Stimulated activated CD8-positive, alpha-beta memory T cell treated with anti-CD3 and anti-CD28 coated beads, Interleukin-15, amount 100 ng/mL, for 1 hour (primary cell): ENCODE measurements around the gene SETMAR.
"Not testable (repeated sequence)": the region's sequence is repeated elsewhere in the genome, so short reads cannot be mapped to it uniquely, and the experiment has no call there.

Source experiments
- DNase-seq: peaks from one replicate; pipeline ENCODE4 v3.0.0-alpha.2; 2020; ENCODE audit warnings: low read depth

Gene SETMAR

DNA sequence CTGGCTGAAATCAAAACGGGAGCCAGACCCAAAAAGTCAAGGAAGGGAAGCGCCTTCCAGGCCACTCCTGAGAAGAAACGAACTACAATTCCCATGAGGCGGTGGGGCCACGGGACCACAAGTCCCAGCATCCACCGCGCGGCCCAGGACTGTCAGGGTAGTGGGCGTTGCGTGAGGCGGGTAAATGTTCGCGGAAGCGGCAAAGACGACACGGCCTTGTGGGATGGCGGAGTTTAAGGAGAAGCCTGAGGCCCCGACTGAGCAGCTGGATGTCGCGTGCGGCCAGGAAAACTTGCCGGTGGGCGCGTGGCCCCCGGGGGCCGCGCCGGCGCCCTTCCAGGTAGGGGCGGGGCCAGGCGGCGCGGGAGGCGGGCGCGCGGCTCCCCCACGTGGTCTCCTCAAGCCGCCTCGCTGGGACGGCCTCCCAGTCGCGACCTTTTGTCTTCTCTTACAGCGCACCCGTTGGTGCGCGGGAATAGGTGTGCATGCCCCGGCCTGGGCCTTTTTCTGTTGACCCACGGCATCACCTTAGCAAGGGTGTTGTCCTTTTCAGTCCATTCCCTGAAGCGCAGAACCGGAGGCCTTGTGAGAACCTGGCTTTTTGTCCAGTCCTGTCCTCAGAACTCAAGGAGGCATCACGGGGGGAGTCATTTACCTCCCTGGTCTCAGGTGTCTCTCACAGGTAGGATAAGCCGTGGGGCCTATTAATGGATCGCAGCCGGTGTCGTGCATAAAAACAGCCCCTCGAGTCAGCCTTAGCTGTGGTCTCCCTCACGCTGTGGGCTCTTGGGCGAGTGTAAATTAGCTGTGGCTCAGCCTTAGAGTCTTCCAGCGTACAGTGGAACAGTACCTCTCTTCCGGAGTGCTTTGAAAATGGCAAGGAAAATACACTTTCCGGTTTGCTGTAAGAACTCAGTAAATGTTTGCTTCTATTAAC, at the start of gene SETMAR:
SETMAR (plus strand) TSS at position 183 of the 937 bp plus-strand sequence; CDS start at position 185, 2 bp downstream.
- peak; percentile 60 for DNase-seq

DNA sequence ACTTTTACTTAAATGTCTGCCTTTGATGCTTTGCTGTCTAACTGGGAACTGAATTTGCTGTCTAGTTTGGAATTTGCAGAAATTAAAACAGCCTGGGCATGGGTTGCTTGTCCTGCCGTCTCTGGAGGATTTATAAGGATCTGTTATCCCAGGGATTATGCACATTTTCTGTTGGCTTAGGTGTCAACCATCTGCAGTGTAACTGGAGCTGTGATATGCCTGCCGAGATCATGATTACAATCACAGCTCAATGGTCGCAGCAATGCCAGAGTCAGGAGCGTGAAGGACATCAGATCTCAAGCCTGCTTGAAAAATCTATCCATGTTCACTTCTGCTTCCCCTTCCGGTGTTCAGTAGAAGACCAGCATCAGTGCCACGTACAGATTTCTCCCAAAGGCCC, 41.8 kb upstream of the SETMAR start:
- no peak for DNase-seq

DNA sequence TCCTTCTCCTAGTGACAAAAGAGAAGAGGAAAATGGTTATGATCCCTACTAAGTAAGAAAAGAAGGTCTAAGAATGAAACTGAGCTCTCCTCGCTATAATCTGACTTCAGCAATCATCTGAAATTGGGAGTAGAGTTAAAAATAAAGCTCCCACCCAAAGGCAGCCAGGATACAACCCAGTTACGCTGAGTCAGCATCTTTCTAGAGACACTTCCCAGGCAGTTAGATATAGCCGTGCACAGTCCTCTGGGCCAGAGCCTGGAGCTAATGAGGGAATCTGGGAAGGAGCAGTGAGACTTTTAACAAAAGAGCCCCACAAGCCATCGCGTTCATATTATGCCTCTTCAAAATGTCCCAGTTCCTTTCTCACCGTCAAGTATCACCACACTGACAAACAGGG, 39.1 kb upstream of the SETMAR start:
- no peak for DNase-seq

DNA sequence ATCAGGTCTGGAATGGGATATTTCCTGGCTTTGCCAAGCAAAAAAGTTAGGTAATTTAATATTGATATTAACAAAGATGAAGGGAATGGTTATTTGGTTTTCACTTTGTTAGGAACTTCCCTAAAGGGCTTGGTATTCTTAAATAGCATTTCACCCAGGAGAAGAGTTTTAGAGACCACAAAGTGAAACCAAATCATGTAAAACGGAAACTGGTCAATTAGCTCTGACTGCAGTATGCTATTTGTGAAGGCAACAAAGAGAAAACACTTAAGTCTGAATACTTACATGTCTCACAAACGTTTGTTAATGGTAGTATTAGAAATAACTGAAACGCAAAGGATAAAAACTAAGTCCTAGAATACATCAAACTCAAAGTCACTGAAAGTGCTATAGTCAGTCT, 32.4 kb upstream of the SETMAR start:
- DNase-seq = no peak

DNA sequence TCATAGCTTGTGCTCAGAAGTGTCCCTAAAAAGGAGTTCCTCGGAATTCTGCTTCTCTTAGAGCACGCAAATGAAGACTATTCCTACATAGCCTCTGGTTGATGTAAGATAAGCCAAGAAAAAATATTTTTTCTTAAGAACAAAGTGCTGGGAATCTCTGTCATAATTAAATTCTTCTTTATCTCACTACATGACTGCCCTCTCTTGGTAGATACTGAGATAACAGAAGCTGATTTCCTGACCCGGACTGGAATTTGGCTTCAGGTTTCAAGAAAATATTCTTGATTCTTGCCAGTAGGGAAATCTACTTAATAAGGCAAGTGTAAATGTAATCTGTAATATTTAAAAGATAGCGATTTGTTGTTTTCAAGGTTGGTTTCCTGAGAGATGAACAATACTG, 31.3 kb upstream of the SETMAR start:
- no peak for DNase-seq

DNA sequence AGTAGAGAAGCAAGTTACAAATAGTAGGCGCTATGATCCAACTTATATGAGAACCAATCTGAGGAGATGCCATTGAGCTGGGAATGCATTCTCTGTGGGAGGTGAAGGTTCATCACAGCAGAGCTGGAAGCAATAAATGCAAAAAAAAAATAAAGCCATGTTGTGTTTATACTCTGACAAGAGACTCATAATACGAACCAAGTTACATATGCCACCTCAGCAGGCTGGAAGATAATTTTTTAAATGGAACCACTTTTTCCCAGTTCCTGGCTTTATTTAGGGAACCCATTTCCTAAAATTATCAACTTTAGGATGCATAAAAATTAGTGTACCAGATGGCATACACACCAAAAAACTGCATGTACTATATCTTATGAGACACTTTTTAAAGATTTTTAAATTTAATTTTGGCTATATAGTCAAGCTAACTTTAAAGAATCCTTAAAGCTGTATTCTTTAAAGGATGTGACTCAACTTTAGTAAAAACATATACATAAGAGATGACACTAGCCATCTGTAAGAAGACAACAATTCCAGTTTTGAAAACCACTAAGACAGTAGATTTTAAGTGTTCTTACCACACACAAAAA, 23.6 kb upstream of the SETMAR start:
- no peak for DNase-seq

DNA sequence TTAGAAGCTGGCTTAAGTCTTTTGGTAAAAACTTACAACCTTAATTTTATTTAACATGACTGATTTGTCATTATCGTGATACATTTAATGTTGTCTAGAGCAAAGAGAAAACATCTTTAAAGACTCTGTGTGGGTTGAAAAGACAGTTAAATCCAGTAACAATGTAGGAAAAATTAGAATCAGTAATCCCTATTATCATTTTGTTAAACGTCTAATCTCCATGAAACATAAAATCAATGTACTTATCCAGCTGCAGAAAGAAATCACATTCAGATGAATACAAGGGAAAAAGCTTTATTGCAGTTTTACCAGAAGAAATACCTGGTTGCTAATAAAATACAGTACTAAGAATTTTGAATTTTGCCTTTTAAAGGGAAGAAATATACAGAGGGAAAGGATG, 21.2 kb upstream of the SETMAR start:
- DNase-seq = no peak

DNA sequence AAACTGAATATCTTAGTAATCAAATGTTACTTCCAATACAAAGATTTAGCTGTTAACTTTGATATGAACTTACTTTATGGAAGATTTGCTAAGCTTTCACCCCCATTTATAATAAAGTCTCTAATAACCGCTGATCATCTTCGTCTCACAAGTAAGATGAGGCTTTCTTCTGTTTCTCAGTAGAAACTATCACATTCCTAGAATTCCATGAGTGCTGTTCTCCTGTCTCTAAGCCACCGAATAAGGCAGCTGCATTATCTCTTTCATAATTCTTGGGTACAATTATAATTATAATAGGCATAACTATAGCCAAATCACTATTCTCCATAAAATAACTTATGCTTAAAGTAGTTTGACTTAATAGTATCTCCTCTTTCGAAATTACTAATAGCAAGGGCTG, 18.3 kb upstream of the SETMAR start:
- DNase-seq = no peak

DNA sequence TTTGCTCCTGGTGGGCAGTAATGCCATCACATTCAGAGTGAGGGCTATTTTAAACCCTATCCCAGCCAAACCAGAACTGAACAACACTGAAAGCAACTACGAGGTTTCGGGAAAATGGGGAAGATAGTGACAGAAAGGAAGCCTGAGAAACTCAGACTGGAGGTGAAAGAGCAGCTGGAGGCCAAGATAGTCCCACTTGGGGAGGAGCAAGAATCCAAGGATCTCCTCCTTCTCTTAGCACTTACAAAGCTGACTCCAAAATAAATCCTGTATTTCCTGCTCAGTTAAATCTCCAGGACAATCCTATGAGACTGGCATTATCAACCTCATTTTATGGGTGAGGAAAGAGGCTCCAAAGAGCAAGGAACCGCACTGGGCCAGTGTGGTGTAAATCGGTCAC, 14.1 kb upstream of the SETMAR start:
- DNase-seq = no peak

DNA sequence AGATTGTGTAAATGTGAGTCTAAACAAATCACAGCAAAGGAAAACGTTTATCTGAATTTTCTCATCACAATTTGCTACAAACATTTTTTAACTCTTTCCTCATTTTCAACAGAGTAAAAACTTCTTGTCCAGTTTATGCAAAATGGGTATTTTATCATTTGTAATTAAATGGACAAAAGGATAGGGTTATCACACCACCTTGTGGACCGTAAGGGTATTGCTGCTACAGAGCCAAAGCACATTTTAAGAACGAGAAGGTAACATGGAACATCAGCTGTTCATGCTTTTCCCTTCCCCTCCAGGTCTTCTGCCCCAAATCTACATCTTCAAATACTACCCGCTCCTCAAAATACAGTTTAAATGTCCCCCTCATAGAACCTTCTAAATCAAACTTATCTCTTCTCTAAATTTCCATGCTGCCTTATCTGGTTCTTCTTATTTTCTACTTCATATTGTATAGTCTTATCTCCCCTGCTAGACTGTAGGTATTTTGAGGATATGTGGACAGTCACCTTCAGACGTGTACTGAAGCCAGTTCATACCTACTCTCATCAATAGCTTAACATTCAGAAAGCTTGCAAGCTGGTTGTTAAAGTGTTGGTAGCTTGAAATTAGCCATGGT, 12.8 kb upstream of the SETMAR start:
- DNase-seq = no peak

DNA sequence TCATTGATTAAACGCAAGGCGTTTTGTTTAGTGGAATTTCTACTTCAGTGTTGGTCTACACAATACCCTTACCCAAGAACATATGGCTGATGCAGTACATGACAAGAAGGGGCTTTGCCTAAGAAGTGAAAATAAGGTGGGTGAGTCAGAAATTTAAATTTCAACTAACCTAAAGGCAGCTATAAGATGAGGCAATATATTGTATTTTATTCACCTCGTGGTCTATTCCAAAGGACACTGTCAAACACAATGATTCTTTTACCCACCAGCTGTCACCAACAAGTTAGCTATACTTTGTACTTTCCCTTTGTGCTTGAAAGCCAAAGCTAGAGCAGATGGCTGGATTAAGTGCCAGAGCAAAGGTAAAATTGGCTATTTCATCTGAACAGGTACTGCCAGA, 10.9 kb upstream of the SETMAR start:
- no peak for DNase-seq

DNA sequence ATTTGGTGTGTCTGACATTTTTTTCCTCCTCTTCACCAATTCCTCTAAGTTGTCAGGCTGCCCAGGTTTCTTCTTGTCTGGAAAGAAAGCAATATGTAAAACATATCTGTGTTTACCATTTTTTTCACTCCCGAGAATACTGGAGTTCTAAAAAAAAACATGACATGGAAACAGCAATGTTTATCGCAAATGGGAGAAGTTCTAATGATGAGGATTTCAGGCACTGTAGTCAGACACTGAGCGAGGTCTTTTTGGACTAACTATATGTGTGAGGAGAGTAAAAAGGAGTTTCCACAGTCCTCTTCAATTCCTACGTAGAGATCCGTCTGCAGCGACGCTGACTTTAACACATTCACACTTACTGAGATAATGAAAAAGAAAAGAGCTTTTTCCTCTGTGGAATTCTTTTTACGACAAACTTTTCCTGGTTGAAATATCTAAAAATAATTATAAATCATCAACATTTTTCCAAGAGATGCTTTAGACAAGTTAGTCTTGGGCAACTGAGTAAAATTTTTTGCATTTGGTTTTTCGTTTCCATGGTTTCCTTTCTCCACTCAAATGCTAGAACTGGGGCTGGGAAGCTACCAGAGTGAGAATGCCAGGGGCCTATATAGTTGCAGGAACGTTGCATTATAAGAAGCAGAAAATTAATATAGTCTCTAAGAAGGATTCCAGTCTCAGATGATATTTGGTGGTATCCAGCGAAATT, 8.4 kb upstream of the SETMAR start:
- DNase-seq = no peak

DNA sequence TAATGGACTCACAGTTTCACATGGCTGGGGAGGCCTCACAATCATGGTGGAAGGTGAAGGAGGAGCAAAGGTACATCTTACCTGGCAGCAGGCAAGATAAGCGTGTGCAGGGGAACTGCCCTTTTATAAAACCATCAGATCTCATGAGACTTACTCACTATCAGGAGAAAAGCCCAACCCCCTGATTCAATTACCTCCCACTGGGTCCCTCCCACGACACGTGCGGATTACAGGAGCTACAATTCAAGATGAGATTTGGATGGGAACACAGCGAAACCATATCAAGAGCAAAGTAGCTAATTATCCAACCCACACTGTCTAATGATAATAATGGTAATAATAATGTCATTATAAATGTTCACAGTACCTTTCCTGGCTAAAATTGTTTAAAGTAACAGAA, 6.7 kb upstream of the SETMAR start:
- not testable (repeated sequence) for DNase-seq

DNA sequence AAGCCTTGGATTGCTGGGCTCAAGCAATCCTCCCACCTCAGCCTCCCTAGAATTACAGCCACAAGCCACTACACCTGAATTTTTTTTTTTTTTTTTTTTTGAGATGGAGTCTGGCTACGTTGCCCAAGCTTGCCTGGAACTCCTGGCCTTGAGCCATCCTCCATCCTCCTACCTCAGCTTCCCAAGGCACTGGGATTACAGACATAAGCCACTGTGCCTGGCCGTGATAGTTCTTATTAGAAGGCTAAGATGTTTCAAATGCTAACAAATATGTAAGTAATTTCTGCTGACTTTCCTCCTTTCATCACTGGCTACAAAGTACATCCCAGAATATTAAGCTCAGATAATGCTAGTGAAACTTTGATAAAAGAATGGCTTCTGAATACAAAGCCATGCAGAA, 5.7 kb upstream of the SETMAR start:
- no peak for DNase-seq

DNA sequence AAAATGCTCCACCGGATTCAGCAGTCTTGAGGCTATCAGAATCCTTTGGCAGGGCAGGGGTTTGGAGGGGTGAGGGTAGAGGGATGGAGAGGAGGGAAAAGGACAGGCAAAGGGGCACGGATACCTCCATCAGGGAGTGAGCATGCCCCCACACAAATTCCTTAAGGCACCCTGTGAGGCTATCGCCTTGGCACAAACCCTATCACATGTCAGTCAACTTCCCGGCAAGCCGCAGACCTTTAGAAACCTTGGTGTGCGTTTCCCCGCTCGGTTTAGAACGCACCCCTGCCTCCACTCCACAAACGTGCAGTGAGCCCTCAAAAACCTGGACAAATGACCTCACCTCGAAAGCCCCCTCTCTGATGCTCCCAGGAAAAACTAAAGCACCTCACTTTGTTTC, 422 bp upstream of the SETMAR start:
- no peak for DNase-seq

DNA sequence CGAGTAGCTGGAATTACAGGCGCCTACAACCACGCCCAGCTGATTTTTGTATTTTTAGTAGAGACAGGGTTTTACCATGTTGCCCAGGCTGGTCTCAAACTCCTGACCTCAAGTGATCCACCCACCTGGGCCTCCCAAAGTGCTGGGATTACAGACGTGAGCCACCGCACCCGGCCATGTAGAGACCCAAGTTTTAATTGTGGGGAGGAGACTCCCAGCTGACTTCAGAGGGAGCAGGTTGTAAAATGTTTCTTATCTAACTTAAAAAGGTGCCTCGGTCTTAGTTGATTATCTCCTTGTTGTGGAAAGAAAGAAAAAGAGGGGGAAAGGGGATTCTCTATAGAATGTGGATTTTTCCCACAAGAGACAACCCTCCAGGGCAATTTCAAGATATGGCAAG, 2.0 kb downstream of the SETMAR start:
- DNase-seq = not testable (repeated sequence)

DNA sequence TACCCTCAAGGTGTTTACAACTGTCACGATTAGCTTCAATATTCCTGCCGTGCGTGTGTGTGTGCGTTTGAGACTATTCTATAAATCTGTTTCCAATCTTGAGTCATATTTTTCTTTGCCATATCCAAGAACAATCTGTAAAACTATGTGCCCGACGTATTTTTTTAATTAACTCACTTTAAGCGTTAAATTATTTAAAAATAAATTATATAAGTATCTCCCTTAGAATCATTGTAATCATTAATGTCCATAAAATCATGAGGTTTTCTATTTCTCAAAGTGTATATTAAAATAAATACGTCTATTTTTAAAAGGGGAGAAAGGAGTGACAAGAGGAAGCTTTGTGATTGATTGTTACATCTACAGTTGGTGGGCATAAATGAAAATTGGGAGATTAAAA, 2.9 kb downstream of the SETMAR start:
- DNase-seq = no peak

DNA sequence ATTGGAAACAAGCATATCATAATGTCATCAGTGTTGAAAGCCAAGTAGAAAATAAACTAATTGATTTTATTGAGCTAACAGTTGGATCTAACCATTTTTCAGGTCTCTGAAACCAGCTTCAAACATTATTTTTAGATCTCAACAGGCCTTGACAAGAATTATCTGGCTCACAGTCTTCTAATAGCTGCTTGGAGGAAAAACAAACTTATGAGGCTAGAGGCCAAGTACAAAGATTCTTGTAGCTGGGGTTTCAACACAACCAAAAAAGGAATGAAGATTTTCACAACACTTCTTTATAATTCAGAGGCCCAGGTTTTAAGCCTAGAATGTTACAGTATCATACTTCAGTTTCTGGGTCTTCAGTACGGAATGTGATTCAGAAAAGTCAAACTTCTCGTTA, 3.7 kb downstream of the SETMAR start:
- DNase-seq = no peak

DNA sequence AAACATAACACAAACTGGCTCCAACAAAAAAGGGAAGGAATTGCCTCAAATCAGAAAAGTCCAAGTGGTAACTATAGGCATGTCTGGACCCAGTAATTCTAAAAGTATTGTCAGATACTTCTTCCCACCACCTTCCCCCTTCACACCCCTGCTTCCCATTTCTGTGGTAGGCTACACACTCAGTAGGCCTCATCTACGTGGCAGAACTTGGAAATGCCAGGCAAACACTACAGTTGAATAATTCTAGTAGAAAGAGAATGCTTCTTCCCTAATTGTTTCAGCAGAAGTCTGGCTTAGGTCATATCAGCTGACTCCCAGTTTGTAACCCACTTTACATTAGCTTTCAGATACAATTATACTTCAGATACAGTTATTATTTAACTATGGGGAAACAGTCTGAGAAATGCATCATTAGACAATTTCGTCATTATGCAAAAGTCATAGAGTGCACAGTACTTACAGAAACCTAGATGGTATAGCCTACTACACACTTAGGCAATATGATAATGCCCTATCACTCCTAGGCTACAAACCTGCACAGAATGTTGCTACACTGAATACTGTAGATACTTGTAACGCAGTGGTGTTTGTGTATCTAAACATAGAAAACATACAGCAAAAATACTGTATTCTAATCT, 6.4 kb downstream of the SETMAR start:
- no peak for DNase-seq

DNA sequence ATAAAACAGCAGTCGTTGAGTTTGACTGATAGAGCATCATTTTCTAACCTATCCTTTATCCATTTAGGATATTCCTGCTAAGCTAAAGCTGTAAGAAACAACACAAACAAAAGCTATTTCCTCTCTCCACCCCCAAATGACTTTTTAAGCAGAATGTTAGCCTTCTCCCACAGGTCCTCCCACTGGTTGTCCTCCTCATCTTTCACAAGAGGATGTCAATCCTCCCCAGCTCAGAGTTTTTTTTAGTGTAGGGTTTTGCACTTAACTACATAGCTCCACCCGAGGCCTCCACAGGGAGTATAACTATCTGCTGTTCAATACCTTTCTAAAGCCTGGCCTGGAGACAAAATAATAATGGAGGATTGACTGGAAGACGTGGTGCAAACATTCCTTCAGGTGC, 7.8 kb downstream of the SETMAR start:
- no peak for DNase-seq

DNA sequence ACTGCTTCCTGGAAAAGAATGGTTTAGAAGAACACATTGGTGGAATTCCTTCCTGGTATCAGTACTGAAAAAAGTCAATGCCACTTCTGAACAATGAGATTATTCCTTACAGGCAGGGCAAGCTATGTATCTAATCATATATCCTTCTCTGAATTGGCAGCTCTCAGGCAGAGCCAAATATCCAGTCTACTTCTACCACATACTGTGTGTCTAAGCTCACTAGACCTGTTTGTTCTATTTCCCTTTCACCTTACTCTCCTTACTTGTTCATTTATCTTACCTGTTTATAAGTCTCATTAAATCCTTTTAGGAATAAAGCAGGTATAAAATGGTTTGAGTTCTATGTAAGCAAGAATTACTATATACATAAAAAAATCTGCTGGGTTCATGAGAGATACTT, 8.3 kb downstream of the SETMAR start:
- DNase-seq = no peak
